A673 (cell line): ENCODE measurements around the gene TMCC1.
"Not testable (repeated sequence)": the region's sequence is repeated elsewhere in the genome, so short reads cannot be mapped to it uniquely, and the experiment has no call there.

Source experiments
- CTCF ChIP-seq: fragments of 300-800, 200-600 bp; sonication (generic); conservative IDR thresholded peaks from 2 replicates; pipeline ENCODE4 v1.5.1; 2017; ENCODE audit warnings: low read depth, mild to moderate bottlenecking, antibody characterized with exemption, low read length, moderate library complexity, mixed read lengths
- EZH2 ChIP-seq: fragments of 200-600 bp; sonication (generic); IDR thresholded peaks from 2 replicates; pipeline ENCODE4 v1.6.1; 2017; ENCODE audit warnings: borderline replicate concordance, low read depth, mild to moderate bottlenecking, mixed read lengths, antibody characterized with exemption, low read length; ENCODE audit not compliant: poor library complexity, severe bottlenecking

- TF ChIP-seq CTCF, EZH2: not testable (repeated sequence)
Measured at GRCh38 chr3:129831942-129832341, 61.6 kb downstream of the TMCC1 start.
